HG02759 (cell line): ENCODE measurements around the gene DLK1.

Source experiments
- ATAC-seq: cut with Tn5 transposase; IDR thresholded peaks from one replicate; pipeline ENCODE4 v1.9.1; 2021; ENCODE audit warnings: mild to moderate bottlenecking, moderate library complexity; ENCODE audit not compliant: unreplicated experiment

DLK1 gene

DNA sequence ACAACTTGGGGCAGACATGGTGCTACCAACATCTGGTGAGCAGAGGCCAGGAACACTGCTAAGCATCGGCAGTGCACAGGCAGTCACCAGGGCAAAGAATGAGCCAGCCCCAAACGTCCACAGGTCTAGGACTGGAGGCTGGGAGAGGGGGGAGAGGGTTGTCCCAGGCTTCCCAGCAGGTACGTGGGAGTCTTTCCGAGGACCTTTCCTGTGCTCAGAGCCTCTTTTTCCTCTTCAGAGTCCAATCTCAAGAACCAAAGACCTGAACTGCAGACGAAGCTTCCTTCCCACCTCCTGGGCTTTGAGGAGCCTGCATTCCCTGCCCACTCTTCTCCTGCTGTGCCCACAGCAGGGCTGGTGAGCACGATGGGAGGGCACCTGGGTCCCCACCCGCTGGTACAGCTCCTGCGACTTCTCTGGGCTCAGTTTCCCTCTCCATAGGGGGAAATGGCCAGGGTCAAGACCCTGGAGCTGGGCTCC lies 48.7 kb downstream of the DLK1 start:
- no peak for ATAC-seq

- no peak for ATAC-seq
These were observed 49.3 kb downstream of the DLK1 start for GRCh38 chr14:100775831-100776591.

- ATAC-seq = no peak
These were observed 50.1 kb downstream of the DLK1 start for GRCh38 chr14:100776681-100777365.

GRCh38 chr14:100777366-100777817 lies 50.7 kb downstream of the DLK1 start:
- no peak for ATAC-seq

DNA sequence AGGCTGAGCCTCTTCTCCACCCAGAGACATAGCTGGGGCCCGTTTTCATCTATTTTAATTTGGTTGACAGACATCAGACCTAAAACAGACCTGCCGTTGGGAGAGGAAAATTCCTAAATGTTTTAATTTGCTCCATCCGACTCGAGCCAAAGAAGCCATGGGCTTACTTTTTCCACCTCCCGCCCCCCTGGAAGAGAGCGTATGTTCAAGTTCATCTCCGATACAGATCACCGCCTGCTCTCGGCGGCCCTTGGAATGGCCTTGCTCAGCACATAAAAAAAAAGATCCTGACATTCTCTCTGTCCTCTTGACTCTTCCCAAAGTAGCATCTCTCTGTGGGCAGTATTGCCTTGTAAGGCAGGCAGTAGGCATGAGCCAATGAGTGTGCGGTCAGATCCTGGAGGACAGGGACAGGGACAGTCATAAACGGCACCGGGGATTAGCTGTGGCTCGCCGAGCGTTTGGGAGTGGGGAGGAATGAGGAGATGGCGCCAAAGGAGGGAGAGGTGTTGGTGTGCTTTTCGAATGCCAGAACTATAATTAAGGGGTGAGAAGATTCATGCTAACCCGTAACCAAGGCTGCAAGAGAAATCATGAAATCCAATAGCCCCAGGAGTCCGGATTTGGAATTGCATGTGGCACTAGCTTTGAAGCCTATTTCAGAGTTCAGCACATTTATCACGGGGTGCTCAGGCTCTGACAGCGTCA lies 51.3 kb downstream of the DLK1 start:
- ATAC-seq = no peak

DNA sequence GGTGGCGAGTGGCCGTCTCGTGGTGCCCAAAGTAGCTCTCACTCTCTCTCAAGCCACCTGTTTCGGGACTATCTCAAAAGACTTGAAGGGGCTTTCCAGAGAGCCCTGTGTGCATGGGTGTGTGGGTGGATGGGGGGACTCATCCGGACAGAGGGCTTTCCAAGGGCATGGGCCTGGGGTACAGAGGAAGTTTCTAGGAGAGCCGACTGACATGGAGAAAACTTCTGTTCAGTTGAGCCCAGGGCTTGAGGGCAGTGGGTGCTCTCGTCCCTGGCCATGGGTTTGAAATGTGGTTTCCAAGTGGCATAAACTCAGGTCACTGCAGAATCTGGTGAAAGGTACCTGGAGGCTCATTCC lies 51.8 kb downstream of the DLK1 start:
- ATAC-seq = no peak

GRCh38 chr14:100778951-100779690 lies 52.4 kb downstream of the DLK1 start:
- no peak for ATAC-seq

- ATAC-seq = no peak
These were observed 53.0 kb downstream of the DLK1 start for GRCh38 chr14:100779691-100780080.

GRCh38 chr14:100780246-100780645 lies 53.6 kb downstream of the DLK1 start:
- ATAC-seq = no peak

- no peak for ATAC-seq
These were observed 54.1 kb downstream of the DLK1 start for GRCh38 chr14:100780646-100781355.

DNA sequence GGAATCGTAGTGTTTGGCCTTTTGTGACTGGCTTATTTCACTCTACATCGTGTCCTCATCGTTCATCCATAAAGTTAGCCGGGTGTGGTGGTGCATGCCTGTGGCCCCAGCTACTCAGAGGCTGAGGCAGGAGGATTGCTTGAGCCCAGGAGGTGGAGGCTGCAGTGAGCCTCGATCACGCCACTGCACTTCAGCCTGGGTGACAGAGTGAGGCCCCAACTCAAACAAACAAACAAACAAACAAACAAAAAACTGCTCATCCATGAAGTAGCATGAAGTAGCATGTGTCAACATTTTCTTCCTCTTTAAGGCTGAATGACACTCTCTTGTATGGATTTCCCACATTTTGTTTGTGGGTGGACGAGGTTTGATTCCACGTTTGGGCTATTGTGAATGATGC lies 55.3 kb downstream of the DLK1 start:
- no peak for ATAC-seq

DNA sequence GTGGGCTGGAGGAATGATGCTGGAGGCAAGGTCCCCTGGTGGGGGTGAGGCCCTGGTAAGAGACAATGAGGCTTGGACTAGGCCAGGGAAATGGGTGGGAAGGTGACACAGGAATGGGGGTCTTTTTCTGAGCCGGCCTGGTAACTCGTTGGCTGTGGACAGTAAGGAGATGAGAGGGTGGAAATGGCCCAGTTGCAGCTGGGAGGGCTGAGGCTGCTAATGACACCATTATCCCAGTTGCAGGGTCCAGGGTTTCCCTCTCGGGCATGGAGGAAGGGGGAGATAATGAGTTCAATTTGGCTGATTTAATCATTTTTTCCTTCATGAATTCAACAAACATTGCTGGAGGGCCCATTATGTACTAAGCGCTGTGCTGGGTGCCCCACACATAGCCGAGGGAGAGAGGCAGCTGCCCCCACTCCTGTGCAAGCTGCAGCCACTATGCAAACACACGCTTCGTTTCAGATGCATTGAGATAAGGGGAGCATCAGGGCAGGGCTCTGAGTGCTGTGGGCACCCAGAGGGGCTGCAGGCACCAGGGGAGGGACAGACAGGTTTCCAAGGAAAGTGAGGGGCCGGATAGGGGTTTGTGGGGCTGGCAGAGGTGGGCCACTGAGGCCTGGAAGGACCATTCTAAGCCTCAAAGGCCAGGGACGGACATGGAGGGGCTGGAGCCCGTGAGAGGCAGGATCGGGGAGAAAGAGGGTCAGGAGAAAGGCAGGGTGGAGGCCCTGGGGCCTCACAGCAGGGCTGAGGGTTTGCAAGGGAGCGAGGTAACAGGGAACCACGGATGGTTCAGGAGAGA lies 56.0 kb downstream of the DLK1 start:
- ATAC-seq = no peak

- no peak for ATAC-seq
These were observed 57.1 kb downstream of the DLK1 start for GRCh38 chr14:100783630-100784370.

DNA sequence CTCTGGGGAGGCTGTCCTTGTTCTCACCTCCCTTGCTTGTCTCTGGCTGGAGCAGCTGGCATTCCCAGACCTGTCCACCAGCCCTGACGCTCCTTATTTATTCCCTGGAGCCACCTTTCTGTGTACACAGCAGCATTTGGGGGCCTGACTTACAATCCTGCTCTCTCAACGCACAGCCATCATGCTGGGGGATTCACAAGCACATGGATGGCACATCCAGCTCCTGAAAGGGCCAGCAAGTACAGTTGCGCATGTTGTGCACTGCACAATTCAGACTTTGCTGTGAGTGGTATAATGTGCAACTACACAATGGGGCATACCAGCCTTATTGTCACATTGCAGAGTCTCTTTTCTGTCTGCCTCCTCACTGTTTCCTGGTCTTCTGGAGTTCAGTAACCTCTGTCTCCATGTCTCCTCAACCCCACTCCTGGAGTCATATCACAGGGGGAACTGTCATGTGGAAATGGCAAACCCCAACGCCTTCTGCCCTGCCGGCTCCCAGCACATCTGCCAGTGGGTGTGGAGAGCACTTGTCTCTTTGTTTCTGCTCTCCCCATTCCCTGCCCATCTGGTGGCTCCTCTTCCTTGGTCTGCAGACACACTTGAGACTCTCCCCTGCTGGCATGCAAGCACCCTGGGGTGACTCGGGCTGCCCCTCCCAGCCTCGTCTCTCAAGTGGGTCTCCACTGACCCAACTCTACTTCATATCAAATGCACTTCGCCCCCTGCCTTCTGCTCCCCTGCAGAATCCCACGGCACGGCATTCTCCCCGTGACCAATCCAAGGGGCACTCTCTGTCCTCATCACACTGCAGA lies 58.0 kb downstream of the DLK1 start:
- no peak for ATAC-seq

- no peak for ATAC-seq
These were observed 58.6 kb downstream of the DLK1 start for GRCh38 chr14:100785338-100785615.

GRCh38 chr14:100785626-100786025 lies 58.9 kb downstream of the DLK1 start:
- ATAC-seq = no peak

DNA sequence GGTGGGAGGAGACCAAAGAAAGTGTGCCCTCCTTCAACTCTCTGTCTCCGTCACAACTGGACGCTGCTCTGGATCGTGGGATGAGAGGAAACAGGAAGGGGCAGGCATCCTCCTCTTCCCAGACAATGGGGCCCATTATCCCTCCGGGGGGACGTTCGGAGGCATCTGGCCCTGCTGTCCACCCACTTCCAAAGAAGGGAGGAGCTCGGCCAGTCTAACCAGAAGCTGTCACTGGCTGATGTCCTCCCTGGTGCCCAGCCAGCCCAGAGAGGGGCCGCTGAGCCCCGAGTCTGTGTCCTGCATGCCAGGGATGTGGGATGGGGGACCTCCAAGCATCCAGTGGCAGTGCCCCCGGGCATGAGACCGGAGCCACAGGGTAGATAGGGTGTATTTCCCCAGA lies 59.4 kb downstream of the DLK1 start:
- ATAC-seq = no peak

DNA sequence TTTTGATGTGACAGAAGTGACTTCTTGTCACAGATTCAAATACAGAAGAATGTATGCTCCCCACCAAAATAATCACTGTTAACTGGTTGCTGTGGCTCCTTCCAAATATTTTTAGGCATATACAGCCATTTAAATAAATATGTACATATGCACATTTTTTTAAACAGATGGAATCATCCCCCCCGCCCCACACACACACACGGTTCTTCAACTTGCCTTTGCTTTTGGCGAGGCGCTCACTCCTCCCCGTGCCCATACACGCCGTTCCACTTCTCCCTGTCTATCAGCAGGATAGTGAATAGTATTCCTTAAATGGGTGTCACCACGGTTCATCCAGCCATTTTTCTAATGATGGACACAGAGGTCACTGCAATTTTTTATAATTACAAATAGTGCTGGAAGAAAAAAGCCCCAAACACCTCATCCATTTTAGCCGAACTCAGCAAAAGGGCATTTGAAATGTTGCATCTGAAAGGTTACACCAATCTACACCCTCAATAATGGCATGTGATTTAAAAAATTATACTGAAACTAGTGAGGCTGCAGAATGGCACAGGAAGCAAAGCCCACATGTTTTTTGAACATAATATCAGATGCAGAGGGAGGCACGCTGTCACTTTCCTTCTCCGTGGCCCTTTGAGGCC lies 60.0 kb downstream of the DLK1 start:
- ATAC-seq = no peak
